OCI-LY1 (cell line): ENCODE data around the gene NUP133.

Experiments used
- H2AFZ ChIP-seq: fragments of 200-600 bp; sonication (generic), shearing (Covaris generic); 2 replicates; pipeline ENCODE4 v1.6.0; 2014; ENCODE audit warnings: antibody characterized with exemption, mild to moderate bottlenecking, low read length
- H3F3A ChIP-seq: fragments of 200-600 bp; sonication (generic), shearing (Covaris generic); 2 replicates; pipeline ENCODE4 v1.6.0; 2014; ENCODE audit warnings: mild to moderate bottlenecking, antibody characterized with exemption, low read length, moderate library complexity; ENCODE audit not compliant: insufficient read depth
- H3K27ac ChIP-seq: fragments of 200-600 bp; sonication (generic); 2 replicates; pipeline ENCODE4 v1.5.1; 2014; ENCODE audit warnings: low read length, mixed run types, mild to moderate bottlenecking, low read depth; ENCODE audit not compliant: poor library complexity, severe bottlenecking
- H3K27me3 ChIP-seq: fragments of 200-600 bp; sonication (generic); 2 replicates; pipeline ENCODE4 v1.6.0; 2014; ENCODE audit warnings: antibody characterized with exemption, mild to moderate bottlenecking, low read length, moderate library complexity; ENCODE audit not compliant: insufficient read depth
- H3K36me3 ChIP-seq: fragments of 200-600 bp; sonication (generic); 2 replicates; pipeline ENCODE4 v1.6.1; 2014; ENCODE audit warnings: mild to moderate bottlenecking, antibody characterized with exemption, low read length, moderate library complexity, mixed read lengths; ENCODE audit not compliant: insufficient read depth
- H3K4me1 ChIP-seq: fragments of 200-600 bp; sonication (generic); 2 replicates; pipeline ENCODE4 v1.5.1; 2014; ENCODE audit warnings: mild to moderate bottlenecking, low read length, moderate library complexity; ENCODE audit not compliant: insufficient read depth, severe bottlenecking
- H3K4me2 ChIP-seq: fragments of 200-600 bp; sonication (generic), shearing (Covaris generic); 2 replicates; pipeline ENCODE4 v1.6.1; 2014; ENCODE audit warnings: low read length
- H3K4me3 ChIP-seq: fragments of 200-600 bp; sonication (generic); 2 replicates; pipeline ENCODE4 v1.5.1; 2014; ENCODE audit warnings: low read length, low read depth, mild to moderate bottlenecking, mixed read lengths; ENCODE audit not compliant: poor library complexity, severe bottlenecking
- H3K79me2 ChIP-seq: fragments of 200-600 bp; shearing (Covaris generic); 2 replicates; pipeline ENCODE4 v1.6.1; 2016; ENCODE audit warnings: mixed run types, low read length, mixed read lengths; ENCODE audit not compliant: insufficient read depth
- H3K9ac ChIP-seq: fragments of 200-600 bp; sonication (generic), shearing (Covaris generic); 2 replicates; pipeline ENCODE4 v1.6.1; 2014; ENCODE audit warnings: mild to moderate bottlenecking, low read length, mixed read lengths
- H3K9me2 ChIP-seq: fragments of 200-600 bp; sonication (generic), shearing (Covaris generic); 2 replicates; pipeline ENCODE4 v1.6.1; 2014; ENCODE audit warnings: low read depth, mild to moderate bottlenecking, low read length, mixed read lengths
- H3K9me3 ChIP-seq: fragments of 200-600 bp; shearing (Covaris generic); 2 replicates; pipeline ENCODE4 v1.6.1; 2014; ENCODE audit warnings: low read length, mixed read lengths
- H4K20me1 ChIP-seq: fragments of 200-600 bp; sonication (generic), shearing (Covaris generic); 2 replicates; pipeline ENCODE4 v1.6.0; 2016; ENCODE audit warnings: mild to moderate bottlenecking, low read length; ENCODE audit not compliant: insufficient read depth
- CTCF ChIP-seq: fragments of 200-600 bp; sonication (generic), shearing (Covaris generic); IDR thresholded peaks from 2 replicates; pipeline ENCODE4 v1.5.1; 2017; ENCODE audit warnings: mild to moderate bottlenecking, antibody characterized with exemption, low read length, moderate library complexity, mixed read lengths
- EZH2 ChIP-seq: fragments of 200-600 bp; sonication (generic), shearing (Covaris generic); IDR thresholded peaks from 2 replicates; pipeline ENCODE4 v1.8.0; 2017; ENCODE audit warnings: borderline replicate concordance, mixed run types, mild to moderate bottlenecking, antibody characterized with exemption, low read length, moderate library complexity, mixed read lengths

The NUP133 gene

GRCh38 chr1:229392936-229393335, 115.2 kb downstream of the NUP133 start:
- TF ChIP-seq EZH2 (no peak), CTCF (no peak)
- Histone ChIP-seq H3K36me3 (no peaks in the 10 kb centered on the region), H3K9me3 (no peaks in the 10 kb centered on the region), H3K9ac (no peak overlapping the region), H3K79me2 (no peaks in the 10 kb centered on the region), H4K20me1 (no peaks in the 10 kb centered on the region), H3K27ac (no peak overlapping the region), H2AFZ (no peak overlapping the region), H3K4me1 (no peaks in the 10 kb centered on the region), H3K27me3 (no peaks in the 10 kb centered on the region; the same call in 1 of the 2 replicates), H3K9me2 (no peaks in the 10 kb centered on the region), H3K4me2 (no peak overlapping the region), H3K4me3 (no peak overlapping the region), H3F3A (no peaks in the 10 kb centered on the region)
